ENCODE results near the gene SAMD4A. TPM values are rescaled to one million over a fixed set of nuclear protein-coding genes. Genes with fewer than 3 reads are reported as not detected.
A peak's percentile ranks its signal among the peaks of the same experiment; 100 is the strongest.

SAMD4A gene
- total and polyA plus RNA-seq, 8 donors, result 2.9 to 12.2 (median 9.4) TPM

- no peaks in the 10 kb centered on the region for H3K27me3 ChIP-seq
- intact Hi-C loops (cut with DNase I), result no loop called here
- WGBS, 2 donors, result 59 to 71% methylated on average over 16 of the region's 16 CpGs
- no peak for TF ChIP-seq CTCF (IDR thresholded peaks at IDR 0.05)
- no peak overlapping the region for H3K27ac ChIP-seq
- DNase-seq (no peak), FAIRE-seq (no peak), ATAC-seq (no peak)
- no peak overlapping the region for H3K4me3 ChIP-seq
- H3K4me1 ChIP-seq, result no peaks in the 10 kb centered on the region
- H3K36me3 ChIP-seq, result no peaks in the 10 kb centered on the region
- H3K9me3 ChIP-seq, result no peaks in the 10 kb centered on the region
Observed at GRCh38 chr14:54804538-54805041, 237.7 kb downstream of the SAMD4A start.

- no peaks in the 10 kb centered on the region for H3K27me3 ChIP-seq
- TF ChIP-seq CTCF (IDR thresholded peaks at IDR 0.05), result no peak
- H3K36me3 ChIP-seq, result no peaks in the 10 kb centered on the region
Observed at GRCh38 chr14:54805070-54805444, 238.1 kb downstream of the SAMD4A start.

GRCh38 chr14:54805445-54806322 lies 238.8 kb downstream of the SAMD4A start:
- no peak for FAIRE-seq
- no peak overlapping the region for H3K4me3 ChIP-seq

More at GRCh38 chr14:54805070-54805444, 238.1 kb downstream of the SAMD4A start:
- Histone ChIP-seq H3K4me1 (no peaks in the 10 kb centered on the region), H3K27ac (no peak overlapping the region), H3K4me3 (no peak overlapping the region), H3K9me3 (no peaks in the 10 kb centered on the region)
- 45 to 52% methylated on average over 6 of the region's 6 CpGs for WGBS, 2 donors
- intact Hi-C loops (cut with DNase I), result no loop called here
- FAIRE-seq, result no peak
- no peak for DNase-seq
- peak in 2 of 4 donors; percentile 6 to 7 for ATAC-seq

GRCh38 chr14:54806616-54807015 lies 239.7 kb downstream of the SAMD4A start:
- intact Hi-C loops (cut with DNase I), result no loop called here
- FAIRE-seq (no peak), ATAC-seq (no peak), DNase-seq (no peak)
- no peak for TF ChIP-seq CTCF (IDR thresholded peaks at IDR 0.05)
- 77 to 86% methylated on average over 10 of the region's 10 CpGs for whole genome bisulfite sequencing, 2 donors
- no peak overlapping the region for H3K27ac ChIP-seq
- H3K9me3 ChIP-seq, result no peaks in the 10 kb centered on the region
- H3K4me1 ChIP-seq, result no peaks in the 10 kb centered on the region
- no peaks in the 10 kb centered on the region for H3K36me3 ChIP-seq
- no peak overlapping the region for H3K4me3 ChIP-seq
- no peaks in the 10 kb centered on the region for H3K27me3 ChIP-seq

More at GRCh38 chr14:54805445-54806322, 238.8 kb downstream of the SAMD4A start:
- intact Hi-C loops (cut with DNase I), result no loop called here
- TF ChIP-seq CTCF (IDR thresholded peaks at IDR 0.05), result peak; percentile 84 to 93 (median 88)
- Histone ChIP-seq H3K9me3 (no peaks in the 10 kb centered on the region), H3K4me1 (no peaks in the 10 kb centered on the region), H3K27ac (no peak overlapping the region), H3K27me3 (no peaks in the 10 kb centered on the region), H3K36me3 (no peaks in the 10 kb centered on the region)
- ATAC-seq (peak; percentile 85 to 98 (median 96)), DNase-seq (peak; percentile 53 to 92 (median 80))
- 30 to 33% methylated on average over 23 of the region's 23 CpGs for WGBS, 2 donors

- ATAC-seq (no peak), DNase-seq (no peak), FAIRE-seq (no peak)
- no peaks in the 10 kb centered on the region for H3K4me1 ChIP-seq
- no peak overlapping the region for H3K4me3 ChIP-seq
- no peak for TF ChIP-seq CTCF (IDR thresholded peaks at IDR 0.05)
- no peak overlapping the region for H3K27ac ChIP-seq
- 71 to 82% methylated on average over 6 of the region's 6 CpGs for WGBS, 2 donors
- no peaks in the 10 kb centered on the region for H3K27me3 ChIP-seq
- H3K9me3 ChIP-seq, result no peaks in the 10 kb centered on the region
- intact Hi-C loops (cut with DNase I), result no loop called here
- H3K36me3 ChIP-seq, result no peaks in the 10 kb centered on the region
Observed at GRCh38 chr14:54807428-54807827, 240.5 kb downstream of the SAMD4A start.
